Tibial nerve (tissue), 4 donors: ENCODE results near the gene FAT2. TPM values are rescaled to one million over a fixed set of nuclear protein-coding genes. Genes with fewer than 3 reads are reported as not detected.

Experiments
- DNase-seq, 2 donors: peaks; one replicate each; pipeline ENCODE4 v3.0.0-alpha.2; 2019; ENCODE audit warnings: low spot score in 2 of 2
- H3K27ac ChIP-seq, 4 donors: fragments of 200-600 bp; sonication (generic) in 3 of 4; one replicate each; pipeline ENCODE4 v1.5.1; 2017 to 2019; ENCODE audit warnings: mild to moderate bottlenecking in 1 of 4
- H3K27me3 ChIP-seq, 2 donors: fragments of 200-600 bp; sonication (generic) in 1 of 2; one replicate each; pipeline versions ENCODE4 v1.5.1 to v1.6.0; 2017 to 2019
- H3K36me3 ChIP-seq, 3 donors: fragments of 200-600 bp; sonication (generic); one replicate each; pipeline ENCODE4 v1.5.1; 2018 to 2019
- H3K4me1 ChIP-seq, 4 donors: fragments of 200-600 bp; sonication (generic) in 3 of 4; one replicate each; pipeline ENCODE4 v1.5.1; 2017 to 2019
- H3K4me3 ChIP-seq, 4 donors: fragments of 200-600 bp; sonication (generic) in 3 of 4; one replicate each; pipeline ENCODE4 v1.5.1; 2017 to 2019; ENCODE audit warnings: mild to moderate bottlenecking in 1 of 4, moderate library complexity in 1 of 4
- H3K9me3 ChIP-seq, 4 donors: fragments of 200-600 bp; sonication (generic) in 3 of 4; one replicate each; pipeline ENCODE4 v1.5.1; 2017 to 2019
- CTCF ChIP-seq, 5 experiments: fragments of 200-600 bp in 3 of 5; fragments of 450-650 bp in 2 of 5; sonication (generic) in 3 of 5; IDR thresholded peaks; one replicate each; pipeline ENCODE4 v1.5.1; 2016 to 2019; ENCODE audit warnings: antibody characterized with exemption in 5 of 5, mild to moderate bottlenecking in 3 of 5, moderate library complexity in 2 of 5
- EP300 ChIP-seq, 2 donors: sonication (generic); formaldehyde crosslinking; IDR thresholded peaks; one replicate each; pipeline ENCODE4 v1.6.1; 2017; ENCODE audit warnings: antibody characterized with exemption in 2 of 2, mild to moderate bottlenecking in 1 of 2
- POLR2A ChIP-seq, 2 donors: fragments of 450-650 bp; IDR thresholded peaks; one replicate each; pipeline ENCODE4 v1.6.1; 2017; ENCODE audit warnings: antibody characterized with exemption in 2 of 2, mild to moderate bottlenecking in 2 of 2, moderate library complexity in 2 of 2
- WGBS, 2 donors: methylation state at CpG; one replicate each; pipeline ENCODE4 v1.1.5; 2018; 5-methylcytosine and 5-hydroxymethylcytosine counted together
- total RNA-seq, 4 donors: library from RNA; depleted of rRNA; stranded (reverse); fragments of >200 nt; gene quantifications; one replicate each; pipeline ENCODE4 v1.1.0, GENCODE V29; 2016

FAT2 gene
- total RNA-seq, 4 donors from 2014 or later, result under 0.01 TPM; not detected in 1

- WGBS, 2 donors, result 69 to 77% methylated on average over 13 to 15 of the region's 15 CpGs
- H3K27ac ChIP-seq, result no peak overlapping the region
- peaks cover 0 to 10% (median 0%) of the 10 kb centered on the region in 4 donors for H3K4me1 ChIP-seq
- H3K36me3 ChIP-seq, result no peaks in the 10 kb centered on the region
- H3K9me3 ChIP-seq, result no peaks in the 10 kb centered on the region
- no peaks in the 10 kb centered on the region for H3K27me3 ChIP-seq
- DNase-seq, result no peak
- TF ChIP-seq EP300 (IDR thresholded peaks at IDR 0.05) (no peak), POLR2A (IDR thresholded peaks at IDR 0.05) (no peak), CTCF (IDR thresholded peaks at IDR 0.05) (no peak)
- no peak overlapping the region for H3K4me3 ChIP-seq
Observed at GRCh38 chr5:151632524-151632923, 41.4 kb upstream of the FAT2 start.

GRCh38 chr5:151631941-151632340, 40.8 kb upstream of the FAT2 start:
- no peaks in the 10 kb centered on the region for H3K9me3 ChIP-seq
- TF ChIP-seq POLR2A (IDR thresholded peaks at IDR 0.05) (no peak), CTCF (IDR thresholded peaks at IDR 0.05) (no peak), EP300 (IDR thresholded peaks at IDR 0.05) (no peak)
- H3K4me1 ChIP-seq, result peaks cover 0 to 10% (median 0%) of the 10 kb centered on the region in 4 donors
- 80 to 86% methylated on average over 5 of the region's 5 CpGs for WGBS, 2 donors
- no peak overlapping the region for H3K4me3 ChIP-seq
- H3K27ac ChIP-seq, result no peak overlapping the region
- no peaks in the 10 kb centered on the region for H3K27me3 ChIP-seq
- DNase-seq, result no peak
- no peaks in the 10 kb centered on the region for H3K36me3 ChIP-seq

- no peak for DNase-seq
- no peaks in the 10 kb centered on the region for H3K27me3 ChIP-seq
- H3K27ac ChIP-seq, result no peak overlapping the region
- H3K9me3 ChIP-seq, result no peaks in the 10 kb centered on the region
- no peak overlapping the region for H3K4me3 ChIP-seq
- H3K4me1 ChIP-seq, result peaks cover 0 to 11% (median 0%) of the 10 kb centered on the region in 4 donors
- TF ChIP-seq EP300 (IDR thresholded peaks at IDR 0.05) (no peak), POLR2A (IDR thresholded peaks at IDR 0.05) (no peak), CTCF (IDR thresholded peaks at IDR 0.05) (no peak)
- no peaks in the 10 kb centered on the region for H3K36me3 ChIP-seq
Observed at GRCh38 chr5:151630088-151630487, 39.0 kb upstream of the FAT2 start.

GRCh38 chr5:151628112-151628823, 37.1 kb upstream of the FAT2 start:
- Histone ChIP-seq H3K27ac (no peak overlapping the region), H3K36me3 (no peaks in the 10 kb centered on the region), H3K9me3 (no peaks in the 10 kb centered on the region), H3K4me1 (peaks cover 0 to 22% (median 0%) of the 10 kb centered on the region in 4 donors), H3K27me3 (no peaks in the 10 kb centered on the region), H3K4me3 (no peak overlapping the region)
- DNase-seq, result peak; percentile 40 to 45
- TF ChIP-seq CTCF (IDR thresholded peaks at IDR 0.05) (no peak), POLR2A (IDR thresholded peaks at IDR 0.05) (no peak), EP300 (IDR thresholded peaks at IDR 0.05) (no peak)
- WGBS, 2 donors, result 60 to 62% methylated on average over 7 of the region's 7 CpGs

GRCh38 chr5:151627650-151628049, 36.5 kb upstream of the FAT2 start:
- H3K9me3 ChIP-seq, result no peaks in the 10 kb centered on the region
- no peaks in the 10 kb centered on the region for H3K27me3 ChIP-seq
- no peak overlapping the region for H3K27ac ChIP-seq
- no peak overlapping the region for H3K4me3 ChIP-seq
- H3K36me3 ChIP-seq, result no peaks in the 10 kb centered on the region
- no peak for TF ChIP-seq POLR2A (IDR thresholded peaks at IDR 0.05)
- no peak for TF ChIP-seq CTCF (IDR thresholded peaks at IDR 0.05)
- no peak for TF ChIP-seq EP300 (IDR thresholded peaks at IDR 0.05)
- WGBS, 2 donors, result 85 to 87% methylated on average over 6 of the region's 6 CpGs
- peaks cover 0 to 22% (median 0%) of the 10 kb centered on the region in 4 donors for H3K4me1 ChIP-seq
- no peak for DNase-seq
